ENCODE results near the gene PCSK7.
"Not testable (repeated sequence)": the region's sequence is repeated elsewhere in the genome, so short reads cannot be mapped to it uniquely, and the experiment has no call there.

Gene PCSK7, protein sequence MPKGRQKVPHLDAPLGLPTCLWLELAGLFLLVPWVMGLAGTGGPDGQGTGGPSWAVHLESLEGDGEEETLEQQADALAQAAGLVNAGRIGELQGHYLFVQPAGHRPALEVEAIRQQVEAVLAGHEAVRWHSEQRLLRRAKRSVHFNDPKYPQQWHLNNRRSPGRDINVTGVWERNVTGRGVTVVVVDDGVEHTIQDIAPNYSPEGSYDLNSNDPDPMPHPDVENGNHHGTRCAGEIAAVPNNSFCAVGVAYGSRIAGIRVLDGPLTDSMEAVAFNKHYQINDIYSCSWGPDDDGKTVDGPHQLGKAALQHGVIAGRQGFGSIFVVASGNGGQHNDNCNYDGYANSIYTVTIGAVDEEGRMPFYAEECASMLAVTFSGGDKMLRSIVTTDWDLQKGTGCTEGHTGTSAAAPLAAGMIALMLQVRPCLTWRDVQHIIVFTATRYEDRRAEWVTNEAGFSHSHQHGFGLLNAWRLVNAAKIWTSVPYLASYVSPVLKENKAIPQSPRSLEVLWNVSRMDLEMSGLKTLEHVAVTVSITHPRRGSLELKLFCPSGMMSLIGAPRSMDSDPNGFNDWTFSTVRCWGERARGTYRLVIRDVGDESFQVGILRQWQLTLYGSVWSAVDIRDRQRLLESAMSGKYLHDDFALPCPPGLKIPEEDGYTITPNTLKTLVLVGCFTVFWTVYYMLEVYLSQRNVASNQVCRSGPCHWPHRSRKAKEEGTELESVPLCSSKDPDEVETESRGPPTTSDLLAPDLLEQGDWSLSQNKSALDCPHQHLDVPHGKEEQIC

DNA sequence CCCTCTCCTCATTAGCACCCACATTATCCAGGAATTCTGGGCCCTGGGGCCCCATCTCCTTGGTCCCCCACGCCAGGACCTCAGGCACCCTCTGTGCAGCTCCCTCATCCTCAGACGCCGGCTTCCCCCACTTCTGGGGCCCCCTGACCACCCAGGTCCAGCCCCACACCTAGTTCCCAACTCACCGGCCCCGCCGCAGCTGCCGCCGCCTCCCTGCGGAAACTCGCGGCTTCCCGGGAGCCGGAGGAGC lies at the start of gene PCSK7:
Gene PCSK7, minus strand, starts transcription at position 232 of the 250 bp plus-strand sequence. CDS start 2,229 bp downstream, outside the sequence.
- no peak for DNase-seq (ENCODE audit: insufficient read length, low spot score)
- FAIRE-seq: peak; percentile 68

DNA sequence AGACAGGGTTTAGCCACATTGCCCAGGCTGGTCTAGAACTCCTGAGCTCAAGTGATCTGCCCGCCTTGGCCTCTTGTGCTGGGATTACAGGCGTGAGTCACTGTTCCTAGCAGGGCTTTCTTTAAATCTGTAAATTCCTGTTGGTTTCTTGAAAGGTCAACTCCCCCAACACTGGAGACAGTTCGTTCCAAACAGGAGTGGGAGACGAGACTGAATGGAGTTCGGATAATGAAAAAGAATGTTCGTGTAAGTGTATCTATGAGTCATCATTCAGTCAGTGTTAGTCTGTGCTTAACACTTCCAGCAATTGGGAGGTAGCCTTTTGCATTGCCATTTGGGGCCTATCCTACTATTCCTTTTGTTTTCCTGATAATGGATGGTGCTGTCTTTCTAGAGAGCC lies 49.3 kb upstream of the PCSK7 start:
- no peak for DNase-seq (ENCODE audit: insufficient read length, low spot score)
- FAIRE-seq: no peak

DNA sequence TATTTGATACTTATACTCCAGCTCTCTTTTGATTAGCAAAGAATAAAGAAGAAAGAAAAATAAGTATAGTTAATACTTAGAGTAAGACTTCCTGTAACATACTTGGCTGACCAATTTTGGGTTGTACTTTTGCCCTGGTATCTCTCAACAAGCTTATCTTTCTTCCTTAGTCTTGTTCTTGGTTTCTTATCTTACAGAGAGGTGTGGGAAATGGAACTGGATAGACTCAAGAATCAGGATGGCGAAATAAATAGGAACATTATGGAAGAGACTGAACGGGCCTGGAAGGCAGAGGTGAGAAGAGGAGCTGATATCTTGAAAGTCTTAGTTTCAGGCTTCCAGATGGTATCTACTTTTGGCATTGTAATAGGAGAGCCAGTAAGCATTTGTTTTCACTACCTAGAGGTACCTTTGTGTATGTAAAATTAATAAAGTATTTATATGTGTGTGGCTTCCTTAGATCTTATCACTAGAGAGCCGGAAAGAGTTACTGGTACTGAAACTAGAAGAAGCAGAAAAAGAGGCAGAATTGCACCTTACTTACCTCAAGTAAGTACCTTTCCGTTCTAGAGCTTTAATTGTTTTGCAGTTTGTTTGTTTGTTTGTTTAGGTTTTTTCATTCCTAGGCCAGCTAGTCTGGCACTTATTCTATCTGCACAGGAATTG lies 48.0 kb upstream of the PCSK7 start:
- no peak for DNase-seq (ENCODE audit: insufficient read length, low spot score)
- FAIRE-seq: no peak

DNA sequence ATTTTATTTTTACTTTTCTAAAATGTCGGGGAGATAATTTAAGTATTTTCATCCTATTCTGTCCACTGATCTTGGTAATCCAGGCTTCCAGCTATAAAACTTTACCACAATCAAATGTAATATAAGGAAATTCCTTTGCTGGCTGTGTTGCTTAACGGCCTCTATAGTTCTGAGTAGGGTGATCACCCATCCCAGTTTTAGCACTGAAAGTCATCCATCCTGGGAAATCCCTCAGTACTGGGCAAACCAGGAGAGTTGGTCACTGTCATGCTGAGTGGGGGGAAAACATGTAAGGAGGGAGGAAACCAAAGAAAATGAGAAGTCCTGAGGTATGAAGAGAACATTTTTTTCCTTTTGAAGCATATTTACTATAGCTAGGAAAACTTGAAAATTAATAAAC lies 46.5 kb upstream of the PCSK7 start:
- FAIRE-seq (no peak), DNase-seq (ENCODE audit: insufficient read length, low spot score) (no peak)

DNA sequence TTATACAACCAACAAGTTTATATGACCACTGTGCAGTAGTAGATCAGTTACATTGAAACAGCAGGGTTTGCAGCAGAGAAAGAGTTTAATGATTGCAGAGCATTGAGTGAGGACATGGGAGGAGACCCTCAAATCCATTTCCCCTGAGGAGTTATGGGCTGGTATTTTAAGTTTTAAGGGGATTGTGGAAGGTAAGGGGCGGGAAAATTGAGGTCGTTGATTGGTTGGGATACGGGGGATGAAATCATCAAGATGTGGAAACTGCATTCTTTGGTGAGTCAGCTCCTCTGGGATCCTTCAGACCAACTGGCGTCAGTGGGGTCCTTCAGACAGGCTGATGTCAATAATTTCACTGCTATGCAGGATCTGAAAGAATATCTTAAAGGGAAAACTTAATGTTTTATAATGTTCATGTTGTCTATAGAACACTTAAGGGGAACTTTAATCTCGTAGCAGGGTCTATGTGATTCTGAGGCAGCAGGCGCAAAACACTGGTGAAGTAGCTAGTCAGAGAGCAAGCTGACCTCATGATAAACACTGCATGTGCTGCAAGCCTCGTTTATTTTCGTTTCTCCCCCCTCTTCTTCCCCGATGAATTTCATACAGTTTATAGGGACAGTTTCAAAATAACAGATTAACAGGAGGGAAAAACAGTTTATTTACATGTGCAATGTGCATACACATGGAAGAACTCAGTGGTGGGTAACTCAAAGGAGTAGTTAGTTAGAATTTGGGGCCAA lies 41.8 kb upstream of the PCSK7 start:
- FAIRE-seq (no peak), DNase-seq (ENCODE audit: insufficient read length, low spot score) (no peak)

DNA sequence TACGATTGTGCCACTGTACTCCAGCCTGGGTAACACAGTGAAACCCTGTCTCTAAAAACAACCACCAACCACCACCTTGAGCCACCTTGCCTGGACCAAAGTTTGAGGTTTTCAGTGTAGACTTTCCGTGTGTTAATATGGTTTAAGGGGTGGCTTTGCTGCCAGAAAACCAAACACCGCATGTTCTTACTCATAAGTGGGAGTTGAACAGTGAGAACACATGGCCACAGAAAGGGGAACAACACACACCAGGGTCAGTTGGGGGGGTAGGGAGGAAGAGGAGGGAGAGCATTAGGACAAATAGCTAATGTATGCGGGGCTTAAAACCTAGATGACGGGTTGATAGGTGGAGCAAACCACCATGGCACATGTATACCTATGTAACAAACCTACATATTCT lies 40.3 kb upstream of the PCSK7 start:
- DNase-seq (ENCODE audit: insufficient read length, low spot score); FAIRE-seq: not testable (repeated sequence)

DNA sequence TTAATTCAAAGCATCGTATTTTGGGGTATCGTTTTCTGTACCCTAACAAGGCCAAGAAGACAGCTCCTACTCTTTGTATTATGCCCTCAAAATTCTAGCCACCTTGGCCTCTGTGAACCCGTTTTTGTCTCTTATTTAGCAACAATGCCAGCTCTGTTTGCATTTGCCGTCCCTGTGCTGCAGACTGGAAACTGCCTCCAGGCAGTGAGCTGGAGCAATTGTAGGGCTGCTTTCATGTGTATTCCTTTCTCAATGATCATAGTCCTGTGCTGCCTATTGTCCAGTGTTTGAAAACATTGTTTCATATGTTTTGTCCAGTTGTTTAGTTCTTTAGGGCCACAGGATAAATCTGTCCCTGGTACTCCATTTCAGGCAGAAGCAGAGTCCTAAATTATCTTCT lies 39.3 kb upstream of the PCSK7 start:
- no peak for DNase-seq (ENCODE audit: insufficient read length, low spot score)
- no peak for FAIRE-seq

DNA sequence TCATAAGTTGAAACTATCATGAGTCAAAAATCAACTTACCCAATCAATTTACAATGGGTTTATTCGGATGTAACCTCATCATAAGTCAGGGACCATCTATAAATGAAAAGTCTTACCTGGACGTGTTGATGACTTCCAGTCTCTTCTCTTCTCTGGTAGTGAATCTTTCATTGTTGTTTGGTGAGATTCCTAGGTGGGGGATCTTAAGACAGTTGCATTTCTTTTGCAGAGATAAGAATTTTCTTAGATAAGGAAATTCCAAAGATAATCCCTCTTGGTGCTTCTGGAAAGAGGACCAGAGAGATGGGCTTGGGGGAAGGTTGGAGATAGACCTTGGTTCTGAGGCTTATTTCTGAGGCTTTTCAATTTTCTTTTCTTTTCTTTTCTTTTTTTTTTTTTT lies 38.0 kb upstream of the PCSK7 start:
- DNase-seq (ENCODE audit: insufficient read length, low spot score): no peak
- FAIRE-seq: no peak

DNA sequence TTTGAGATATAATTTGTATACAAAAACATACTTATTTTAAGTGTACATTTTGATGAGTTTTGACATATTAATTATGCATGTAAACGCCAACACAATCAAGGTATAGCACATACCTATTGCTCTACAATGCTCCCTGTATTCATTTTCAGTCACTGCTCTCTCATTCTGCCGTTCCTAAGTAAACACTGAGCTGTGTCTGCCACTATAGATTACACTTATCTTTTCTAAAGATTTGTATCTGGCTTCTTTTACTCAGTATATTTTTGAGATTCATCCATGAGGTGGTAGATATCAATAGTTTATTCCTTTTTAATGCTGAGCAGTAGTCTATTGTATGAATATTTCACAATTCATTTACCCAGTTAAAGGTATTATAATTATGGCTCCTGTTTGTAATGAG lies 33.9 kb upstream of the PCSK7 start:
- DNase-seq (ENCODE audit: insufficient read length, low spot score): no peak
- no peak for FAIRE-seq

DNA sequence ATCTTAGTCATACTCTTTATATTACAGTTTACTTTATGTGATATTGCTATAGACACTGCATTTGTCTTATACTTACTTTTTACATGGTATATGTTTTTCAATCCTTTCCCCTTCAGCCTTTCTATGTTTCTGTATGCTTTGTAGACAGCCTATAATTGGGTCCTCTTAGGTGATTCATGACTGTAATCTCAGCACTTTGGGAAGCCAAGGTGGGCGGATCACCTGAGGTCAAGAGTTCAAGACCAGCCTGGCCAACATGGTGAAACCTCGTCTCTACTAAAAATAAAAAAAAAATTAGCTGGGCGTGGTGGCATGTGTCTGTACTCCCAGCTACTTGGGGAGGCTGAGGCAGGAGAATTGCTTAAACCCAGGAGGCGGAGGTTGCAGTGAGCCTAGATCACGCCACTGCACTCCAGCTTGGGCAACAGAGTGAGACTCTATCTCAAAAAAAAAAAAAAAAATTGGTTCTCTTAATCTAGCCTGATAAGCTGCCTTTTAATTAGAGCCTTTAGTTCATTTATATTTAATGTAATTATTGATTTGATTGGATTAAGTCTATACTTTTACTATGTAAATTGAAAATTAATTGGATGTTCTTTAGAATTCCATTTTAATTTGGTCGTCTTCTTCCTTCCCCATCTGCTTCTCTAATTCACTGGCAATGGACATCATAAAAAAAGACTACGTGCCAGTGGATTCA lies 32.9 kb upstream of the PCSK7 start:
- not testable (repeated sequence) for DNase-seq (ENCODE audit: insufficient read length, low spot score); FAIRE-seq

DNA sequence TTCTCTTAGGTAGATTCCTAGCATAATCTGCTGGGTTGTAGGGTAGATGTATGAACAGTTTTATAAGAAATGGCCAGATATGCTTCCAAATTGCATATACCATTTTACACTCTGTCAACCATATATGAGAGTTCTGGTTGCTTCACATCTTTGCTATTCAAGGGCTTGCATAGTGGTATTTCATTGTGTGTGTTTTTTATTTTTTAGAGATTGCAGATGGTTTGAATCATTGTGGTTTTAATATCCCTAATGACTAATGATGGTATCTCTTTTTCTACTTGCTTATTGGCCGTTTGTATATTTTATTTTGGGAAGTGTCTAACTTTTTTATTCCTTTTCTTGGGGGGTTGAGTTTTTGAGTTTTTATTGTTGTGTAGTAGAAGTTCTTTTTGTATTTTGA lies 27.5 kb upstream of the PCSK7 start:
- DNase-seq (ENCODE audit: insufficient read length, low spot score): no peak
- no peak for FAIRE-seq

DNA sequence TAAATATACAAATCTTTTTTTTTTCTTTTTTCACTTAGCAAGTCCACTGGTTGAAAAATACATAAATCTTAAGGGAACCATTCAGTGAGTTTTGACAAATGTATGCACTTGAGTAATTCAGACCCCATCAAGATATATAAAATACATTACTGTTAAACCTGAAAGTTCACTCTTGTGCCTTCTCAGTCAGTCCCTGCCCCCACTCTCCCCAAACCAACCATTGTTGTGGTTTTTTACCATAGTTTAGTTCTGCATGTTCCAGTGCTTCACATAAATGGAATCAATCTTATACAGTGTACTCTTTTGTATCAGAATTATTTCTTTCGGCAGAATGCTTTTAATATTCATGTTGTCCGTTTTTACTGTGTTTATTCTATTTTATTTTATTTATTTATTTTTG lies 26.7 kb upstream of the PCSK7 start:
- DNase-seq (ENCODE audit: insufficient read length, low spot score) (no peak), FAIRE-seq (no peak)

DNA sequence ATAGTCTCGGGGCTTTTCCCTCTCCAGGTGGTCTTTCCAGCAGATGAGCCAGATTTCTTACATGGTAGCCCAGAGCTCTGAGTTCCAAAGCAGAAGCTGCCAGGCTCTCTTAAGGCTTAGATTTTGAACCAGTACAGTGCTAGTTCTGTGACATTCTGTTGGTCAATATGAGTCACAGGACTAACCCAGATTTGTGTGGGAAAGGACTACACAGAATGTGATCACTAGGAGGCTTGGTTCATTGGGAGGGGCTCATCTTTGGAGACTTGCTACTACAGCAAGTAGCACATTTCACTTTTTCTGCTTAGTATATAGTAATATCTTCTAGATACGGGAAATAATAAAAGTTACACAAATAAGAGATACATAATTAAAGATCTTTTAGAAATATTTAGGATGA lies 24.7 kb upstream of the PCSK7 start:
- FAIRE-seq: no peak
- no peak for DNase-seq (ENCODE audit: insufficient read length, low spot score)

DNA sequence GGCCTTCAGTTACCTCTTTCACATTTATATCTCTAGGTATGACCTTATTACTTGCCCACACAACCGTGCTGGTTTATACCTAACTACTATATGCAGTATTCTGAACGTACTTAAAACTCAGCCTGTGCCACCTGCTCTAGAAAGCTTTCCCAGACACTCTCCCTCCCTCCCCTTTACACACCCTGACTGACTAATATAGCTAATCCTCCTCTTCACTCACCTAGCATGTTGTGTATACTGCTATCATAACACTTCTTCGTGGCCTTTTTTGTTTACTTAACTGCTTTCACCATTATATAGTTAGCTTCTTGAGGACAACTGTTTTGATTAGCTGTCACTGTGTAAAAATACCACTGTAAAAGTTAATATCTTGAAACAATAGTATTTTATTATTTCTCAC lies 24.1 kb upstream of the PCSK7 start:
- DNase-seq (ENCODE audit: insufficient read length, low spot score): no peak
- FAIRE-seq: no peak

DNA sequence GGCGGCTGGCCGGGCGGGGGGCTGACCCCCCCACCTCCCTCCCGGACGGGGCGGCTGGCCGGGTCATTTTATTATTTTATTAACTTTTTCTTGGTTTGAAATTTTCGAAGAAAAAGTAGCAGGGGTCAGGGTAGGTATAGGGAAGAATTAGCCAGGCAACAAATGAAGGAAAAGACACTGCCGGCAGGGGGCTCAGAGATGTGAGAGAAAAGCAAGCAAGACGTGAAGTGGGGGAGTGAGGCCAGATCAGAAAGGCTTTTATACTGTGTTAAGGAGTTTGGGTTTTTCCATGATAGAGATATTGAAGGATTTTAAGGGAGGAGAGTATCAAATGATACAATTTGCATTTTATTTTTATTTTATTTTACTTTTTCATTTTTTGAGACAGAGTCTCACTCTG lies 19.6 kb upstream of the PCSK7 start:
- FAIRE-seq: no peak

DNA sequence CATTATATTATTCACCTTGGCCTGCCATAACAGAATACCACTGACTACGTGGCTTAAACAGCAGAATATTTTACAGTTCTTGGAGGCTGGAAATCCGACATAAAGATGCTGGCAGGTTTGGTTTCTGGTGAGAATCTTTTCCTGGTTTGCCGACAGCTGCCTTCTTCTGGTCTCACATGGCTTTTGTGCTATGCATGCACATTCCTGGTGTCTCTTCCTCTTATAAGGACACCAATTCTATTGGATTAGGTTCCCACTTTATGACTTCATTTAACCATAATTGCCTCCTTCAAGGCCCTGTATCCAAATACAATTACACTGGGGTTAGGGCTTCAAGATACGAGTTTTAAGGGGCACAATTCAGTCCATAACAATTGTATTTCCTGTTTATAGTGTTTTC lies 17.7 kb upstream of the PCSK7 start:
- FAIRE-seq (no peak), DNase-seq (ENCODE audit: insufficient read length, low spot score) (no peak)

More for the DNA sequence above, 19.6 kb upstream of the PCSK7 start:
- no peak for DNase-seq (ENCODE audit: insufficient read length, low spot score)

DNA sequence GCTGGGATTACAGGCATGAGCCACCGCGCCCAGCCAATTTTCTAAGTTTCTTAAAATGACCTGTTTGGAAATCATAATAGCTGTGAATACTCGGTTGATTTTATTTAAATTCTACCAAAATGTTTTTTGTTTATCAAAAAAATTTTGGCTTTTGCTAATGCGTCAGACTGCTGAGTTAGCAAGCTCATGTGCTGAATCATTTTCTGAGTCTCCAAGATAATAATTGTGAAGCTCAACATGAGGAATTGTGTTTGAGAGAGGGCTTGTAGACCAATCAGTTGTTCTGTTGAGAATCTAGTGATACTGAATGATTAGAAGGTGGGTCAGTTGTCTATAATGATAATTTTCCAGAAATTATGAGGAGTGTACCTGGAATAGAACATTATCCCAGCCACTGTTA lies 16.5 kb upstream of the PCSK7 start:
- FAIRE-seq: no peak
- DNase-seq (ENCODE audit: insufficient read length, low spot score): no peak

DNA sequence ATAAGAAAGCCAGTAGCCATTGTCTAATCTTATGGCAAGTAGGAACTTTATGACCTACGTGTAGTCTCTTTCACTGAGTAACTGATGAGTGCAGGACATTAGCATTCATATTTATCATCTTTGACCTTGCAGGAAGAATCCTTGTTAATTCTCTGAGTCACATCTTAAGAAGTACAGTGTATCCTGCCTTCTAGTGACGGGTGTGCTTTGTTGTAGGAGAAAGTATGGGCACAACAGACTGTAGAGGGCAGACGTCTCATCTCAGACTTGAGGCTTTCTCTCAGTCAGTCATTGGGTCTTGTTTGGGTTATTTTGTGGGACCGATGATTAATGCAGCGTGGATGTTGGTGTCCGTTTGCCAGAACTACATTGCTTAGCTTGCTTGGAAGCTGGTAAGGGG lies 7.4 kb upstream of the PCSK7 start:
- DNase-seq (ENCODE audit: insufficient read length, low spot score) (no peak), FAIRE-seq (no peak)

DNA sequence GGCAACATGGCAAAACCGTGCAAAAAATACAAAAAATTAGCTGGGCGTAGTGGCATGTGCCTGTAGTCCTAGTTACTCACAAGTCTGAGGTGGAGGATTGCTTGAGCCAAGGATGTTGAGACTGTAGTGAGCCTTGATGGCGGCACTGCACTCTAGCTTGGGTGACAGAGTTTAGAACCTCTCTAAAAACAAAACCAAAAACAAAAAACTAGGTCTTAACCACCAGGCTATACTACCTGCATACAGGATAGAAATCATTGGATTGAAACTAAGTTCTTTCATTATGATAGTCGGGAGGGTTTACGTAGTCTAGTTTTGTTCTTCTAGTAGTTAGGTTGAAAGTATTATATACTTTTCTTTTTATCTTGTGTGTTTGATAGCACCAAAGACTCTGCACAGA lies 6.3 kb upstream of the PCSK7 start:
- DNase-seq (ENCODE audit: insufficient read length, low spot score): no peak

DNA sequence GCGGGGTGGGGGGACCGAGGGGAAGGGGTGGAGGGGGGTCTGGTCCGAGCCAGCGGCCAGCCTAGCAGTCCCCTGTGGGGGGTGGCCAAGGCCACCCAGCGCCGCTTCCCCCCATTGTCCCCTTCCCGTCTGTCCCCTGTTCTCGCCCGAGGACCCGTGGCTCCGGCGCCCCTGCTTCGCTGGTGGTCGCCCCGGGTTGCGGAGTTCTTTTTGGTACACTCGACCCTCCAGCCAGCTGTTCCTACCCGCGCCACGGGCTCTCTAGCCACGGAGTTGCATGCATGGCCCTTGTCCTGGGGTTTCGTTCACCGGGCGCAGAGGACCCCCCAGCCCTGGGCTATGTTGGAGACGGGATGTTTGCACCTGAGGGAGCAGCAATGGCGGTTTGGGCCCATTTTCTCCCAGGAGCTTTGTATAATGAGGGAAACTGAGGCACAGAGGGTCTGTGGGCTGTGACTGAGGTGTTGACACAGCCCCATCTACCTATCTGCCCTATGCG lies 1.1 kb upstream of the PCSK7 start:
- FAIRE-seq: peak; percentile 78
- DNase-seq (ENCODE audit: insufficient read length, low spot score): peak; percentile 34

More for the DNA sequence above, 6.3 kb upstream of the PCSK7 start:
- FAIRE-seq: no peak

Data from GM19239 (cell line).